Astrocyte (in vitro differentiated cells and primary cell): ENCODE measurements around the gene C16orf96. TPM values are rescaled to one million over a fixed set of nuclear protein-coding genes. Genes with fewer than 3 reads are reported as not detected.

ENCODE experiments used
- DNase-seq: peaks from one replicate; pipeline ENCODE4 v3.0.0-alpha.2; 2010; ENCODE audit warnings: low read depth
- FAIRE-seq: peaks from 2 replicates; lab custom pipeline; 2011; peaks lifted over from hg19 to GRCh38; lab: Jason Lieb, UNC
- H2AFZ ChIP-seq: 2 replicates; pipeline ENCODE4 v1.6.0; 2012; ENCODE audit warnings: low read depth, low read length, inconsistent platforms
- H3K27ac ChIP-seq: 2 replicates; pipeline ENCODE4 v1.5.1; 2011; ENCODE audit warnings: low read depth, low read length, inconsistent platforms
- H3K27me3 ChIP-seq: 2 replicates; pipeline ENCODE4 v1.6.0; 2011; ENCODE audit warnings: low read length, inconsistent platforms; ENCODE audit not compliant: insufficient read depth
- H3K36me3 ChIP-seq: 2 replicates; pipeline ENCODE4 v1.5.1; 2011; ENCODE audit warnings: low read length, inconsistent platforms; ENCODE audit not compliant: insufficient read depth
- H3K4me1 ChIP-seq: 2 replicates; pipeline ENCODE4 v1.5.1; 2011; ENCODE audit warnings: low read length, inconsistent platforms; ENCODE audit not compliant: insufficient read depth
- H3K4me2 ChIP-seq: 2 replicates; pipeline ENCODE4 v1.6.0; 2012; ENCODE audit warnings: low read length, inconsistent platforms
- H3K4me3 ChIP-seq: 2 replicates; pipeline ENCODE4 v1.5.1; 2011; ENCODE audit warnings: low read depth, mild to moderate bottlenecking, low read length, inconsistent platforms; ENCODE audit not compliant: insufficient read depth
- H3K79me2 ChIP-seq: 2 replicates; pipeline ENCODE4 v1.6.0; 2012; ENCODE audit warnings: mild to moderate bottlenecking, low read length, inconsistent platforms; ENCODE audit not compliant: insufficient read depth
- H3K9ac ChIP-seq: 2 replicates; pipeline ENCODE4 v1.6.0; 2012; ENCODE audit warnings: mild to moderate bottlenecking, low read length, inconsistent platforms
- H3K9me3 ChIP-seq: 2 replicates; pipeline ENCODE4 v1.5.1; 2012; ENCODE audit warnings: low read depth, mild to moderate bottlenecking, low read length, inconsistent platforms; ENCODE audit not compliant: insufficient read depth
- H4K20me1 ChIP-seq: 2 replicates; pipeline ENCODE4 v1.6.0; 2012; ENCODE audit warnings: low read length, inconsistent platforms; ENCODE audit not compliant: insufficient read depth
- H3K27ac Mint-ChIP-seq: one replicate; pipeline ENCODE4 v1.8.0; 2021; ENCODE audit warnings: mild to moderate bottlenecking, mixed read lengths; ENCODE audit not compliant: unreplicated experiment
- H3K27me3 Mint-ChIP-seq: one replicate; pipeline ENCODE4 v1.8.0; 2021; ENCODE audit warnings: low read depth, mixed read lengths; ENCODE audit not compliant: unreplicated experiment
- H3K36me3 Mint-ChIP-seq: one replicate; pipeline ENCODE4 v1.8.0; 2021; ENCODE audit warnings: low read depth, mixed read lengths; ENCODE audit not compliant: unreplicated experiment
- H3K4me1 Mint-ChIP-seq: one replicate; pipeline ENCODE4 v1.8.0; 2021; ENCODE audit warnings: low read depth, mixed read lengths; ENCODE audit not compliant: unreplicated experiment
- H3K4me3 Mint-ChIP-seq: one replicate; pipeline ENCODE4 v1.8.0; 2021; ENCODE audit warnings: mild to moderate bottlenecking, moderate library complexity, mixed read lengths; ENCODE audit not compliant: unreplicated experiment
- H3K9me3 Mint-ChIP-seq: one replicate; pipeline ENCODE4 v1.8.0; 2021; ENCODE audit warnings: mild to moderate bottlenecking, mixed read lengths; ENCODE audit not compliant: unreplicated experiment
- EZH2 ChIP-seq: IDR thresholded peaks from 2 replicates; pipeline ENCODE4 v1.6.1; 2012; ENCODE audit warnings: mild to moderate bottlenecking, low read length, inconsistent platforms; ENCODE audit not compliant: insufficient read depth
- total RNA-seq: library from RNA; stranded (reverse); gene quantifications from 2 replicates; pipeline ENCODE4 v1.2.1, GENCODE V29; 2021
- TF ChIP-seq, protein P1 (sequence below): IDR thresholded peaks from 2 replicates; pipeline ENCODE4 v1.5.1; 2011; ENCODE audit warnings: low read depth, mild to moderate bottlenecking, inconsistent platforms, low read length, moderate library complexity; ENCODE audit not compliant: insufficient read depth

Gene C16orf96
- total RNA-seq, 1 donor from 2014 or later: 0.20 TPM

DNA sequence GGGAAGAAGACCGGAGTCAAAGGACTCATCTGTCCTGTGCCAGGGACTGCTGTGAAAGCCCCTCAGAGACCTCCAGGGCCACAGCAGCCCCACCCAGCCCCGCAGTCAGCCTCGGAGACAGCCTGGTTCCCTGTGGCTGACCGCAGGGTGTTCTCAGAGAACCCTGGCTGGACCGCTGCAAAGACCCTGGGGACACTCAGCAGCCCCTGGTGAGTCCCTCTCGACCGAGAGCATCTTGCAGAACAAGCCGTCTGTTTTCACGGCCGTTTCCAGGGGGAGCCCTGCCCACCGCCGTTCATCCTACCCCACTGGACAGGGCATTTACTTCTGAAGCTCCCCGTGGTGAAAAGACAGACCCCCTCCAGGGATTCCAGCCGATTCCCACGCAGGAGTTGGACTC, 48.3 kb downstream of the C16orf96 start:
- DNase-seq: no peak
- H3K4me1 Mint-ChIP-seq: no peaks in the 10 kb centered on the region

GRCh38 chr16:4606354-4606753, 50.2 kb downstream of the C16orf96 start:
- Mint-ChIP-seq H3K27ac (no peak overlapping the region), H3K4me3 (no peak overlapping the region), H3K36me3 (no peaks in the 10 kb centered on the region), H3K27me3 (no peaks in the 10 kb centered on the region), H3K9me3 (no peaks in the 10 kb centered on the region), H3K4me1 (no peaks in the 10 kb centered on the region)
- Histone ChIP-seq H3K4me3 (no peak overlapping the region), H4K20me1 (peaks cover 38% of the 10 kb centered on the region), H3K4me1 (no peaks in the 10 kb centered on the region), H3K9ac (no peak overlapping the region), H3K27me3 (peaks cover 4% of the 10 kb centered on the region), H3K4me2 (no peak overlapping the region), H3K9me3 (no peaks in the 10 kb centered on the region), H3K79me2 (peaks cover 14% of the 10 kb centered on the region), H3K36me3 (no peaks in the 10 kb centered on the region), H2AFZ (no peak overlapping the region), H3K27ac (no peak overlapping the region)
- FAIRE-seq: no peak
- no peak for DNase-seq
- no peak for TF ChIP-seq EZH2
- TF ChIP-seq, protein P1, sequence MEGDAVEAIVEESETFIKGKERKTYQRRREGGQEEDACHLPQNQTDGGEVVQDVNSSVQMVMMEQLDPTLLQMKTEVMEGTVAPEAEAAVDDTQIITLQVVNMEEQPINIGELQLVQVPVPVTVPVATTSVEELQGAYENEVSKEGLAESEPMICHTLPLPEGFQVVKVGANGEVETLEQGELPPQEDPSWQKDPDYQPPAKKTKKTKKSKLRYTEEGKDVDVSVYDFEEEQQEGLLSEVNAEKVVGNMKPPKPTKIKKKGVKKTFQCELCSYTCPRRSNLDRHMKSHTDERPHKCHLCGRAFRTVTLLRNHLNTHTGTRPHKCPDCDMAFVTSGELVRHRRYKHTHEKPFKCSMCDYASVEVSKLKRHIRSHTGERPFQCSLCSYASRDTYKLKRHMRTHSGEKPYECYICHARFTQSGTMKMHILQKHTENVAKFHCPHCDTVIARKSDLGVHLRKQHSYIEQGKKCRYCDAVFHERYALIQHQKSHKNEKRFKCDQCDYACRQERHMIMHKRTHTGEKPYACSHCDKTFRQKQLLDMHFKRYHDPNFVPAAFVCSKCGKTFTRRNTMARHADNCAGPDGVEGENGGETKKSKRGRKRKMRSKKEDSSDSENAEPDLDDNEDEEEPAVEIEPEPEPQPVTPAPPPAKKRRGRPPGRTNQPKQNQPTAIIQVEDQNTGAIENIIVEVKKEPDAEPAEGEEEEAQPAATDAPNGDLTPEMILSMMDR: no peak

More for the DNA sequence above, 48.3 kb downstream of the C16orf96 start:
- H3K4me3 ChIP-seq: no peak overlapping the region
- FAIRE-seq: no peak
- peaks cover 2% of the 10 kb centered on the region for H3K27me3 Mint-ChIP-seq
- no peak overlapping the region for H3K27ac ChIP-seq
- no peak overlapping the region for H3K4me3 Mint-ChIP-seq
- TF ChIP-seq, protein P1: no peak
- TF ChIP-seq EZH2: no peak
- H3K36me3 ChIP-seq: no peaks in the 10 kb centered on the region
- no peaks in the 10 kb centered on the region for H3K9me3 ChIP-seq
- no peak overlapping the region for H3K27ac Mint-ChIP-seq
- no peak overlapping the region for H3K4me2 ChIP-seq
- peaks cover 7% of the 10 kb centered on the region for H3K27me3 ChIP-seq
- no peak overlapping the region for H2AFZ ChIP-seq
- no peak overlapping the region for H3K9ac ChIP-seq
- no peaks in the 10 kb centered on the region for H3K79me2 ChIP-seq
- no peaks in the 10 kb centered on the region for H3K4me1 ChIP-seq
- H3K36me3 Mint-ChIP-seq: no peaks in the 10 kb centered on the region
- H3K9me3 Mint-ChIP-seq: no peaks in the 10 kb centered on the region
- peaks cover 20% of the 10 kb centered on the region for H4K20me1 ChIP-seq

- Mint-ChIP-seq H3K4me1 (no peaks in the 10 kb centered on the region), H3K4me3 (no peak overlapping the region), H3K27ac (no peak overlapping the region), H3K9me3 (no peaks in the 10 kb centered on the region), H3K27me3 (no peaks in the 10 kb centered on the region), H3K36me3 (no peaks in the 10 kb centered on the region)
- Histone ChIP-seq H3K27ac (no peak overlapping the region), H3K79me2 (peaks cover 31% of the 10 kb centered on the region), H2AFZ (no peak overlapping the region), H4K20me1 (peaks cover 54% of the 10 kb centered on the region), H3K4me2 (no peak overlapping the region), H3K9me3 (no peaks in the 10 kb centered on the region), H3K27me3 (peaks cover 4% of the 10 kb centered on the region), H3K4me1 (peaks cover 4% of the 10 kb centered on the region), H3K9ac (no peak overlapping the region), H3K36me3 (no peaks in the 10 kb centered on the region), H3K4me3 (no peak overlapping the region)
- no peak for DNase-seq
- no peak for TF ChIP-seq EZH2
- TF ChIP-seq, protein P1: no peak
- no peak for FAIRE-seq
These were observed 51.9 kb downstream of the C16orf96 start for GRCh38 chr16:4607841-4608703.
